ENCODE results near the gene CLDND2.

GRCh38 chr19:51338563-51339312, 30.1 kb downstream of the CLDND2 start:
- TF ChIP-seq CTCF (IDR thresholded peaks at IDR 0.05) = peak in 5 of 7 experiments; percentile 78 to 93 (median 87)
- TF ChIP-seq POLR2A (IDR thresholded peaks at IDR 0.05) = no peak

Data from stomach (tissue), 4 donors.